Measurements from ENCODE around the gene MAGEE1.

- TF ChIP-seq CTCF (conservative IDR thresholded peaks at IDR 0.05; ENCODE audit: low read depth, low read length) (no peak), EZH2 (IDR thresholded peaks at IDR 0.05; ENCODE audit: low read length, unreplicated experiment) (no peak)
These were observed 28.5 kb upstream of the MAGEE1 start for GRCh38 chrX:76398970-76399369.
